Body of pancreas (tissue), 4 donors: ENCODE measurements around the gene UBE2E2. TPM values are rescaled to one million over a fixed set of nuclear protein-coding genes. Genes with fewer than 3 reads are reported as not detected.

Experiments
- ATAC-seq: fragments of 150-250 bp; one replicate; pipeline ENCODE4 v1.9.1; 2016
- DNase-seq, 4 donors: peaks; one replicate each; pipeline ENCODE4 v3.0.0-alpha.2; 2019
- H3K27ac ChIP-seq, 4 donors: fragments of 200-600 bp; sonication (generic); 1 replicate in 3 of 4; 2 replicates in 1 of 4; pipeline versions ENCODE4 v1.5.1 to v1.6.1; 2016 to 2019; ENCODE audit warnings: mild to moderate bottlenecking in 1 of 4, mixed read lengths in 1 of 4, moderate library complexity in 1 of 4
- H3K27me3 ChIP-seq, 2 donors: fragments of 200-600 bp; sonication (generic); one replicate each; pipeline ENCODE4 v1.6.0; 2016; ENCODE audit warnings: mild to moderate bottlenecking in 1 of 2
- H3K36me3 ChIP-seq, 2 donors: fragments of 200-600 bp; sonication (generic); replicated peaks in 1 of 2; 2 replicates each; pipeline ENCODE4 v1.5.1; 2016; ENCODE audit warnings: low read depth in 2 of 2; ENCODE audit not compliant: insufficient read depth in 1 of 2
- H3K4me1 ChIP-seq: fragments of 200-600 bp; sonication (generic); one replicate; pipeline ENCODE4 v1.6.0; 2016
- H3K4me3 ChIP-seq, 2 donors: fragments of 200-600 bp; sonication (generic); 1 replicate in 1 of 2; 2 replicates in 1 of 2; pipeline ENCODE4 v1.5.1; 2016 to 2019
- H3K9me3 ChIP-seq, 3 donors: fragments of 200-600 bp; sonication (generic); 1 replicate in 2 of 3; 2 replicates in 1 of 3; pipeline ENCODE4 v1.5.1; 2016
- CTCF ChIP-seq, 7 experiments: fragments of 450-650 bp in 4 of 7; fragments of 200-600 bp in 3 of 7; sonication (generic) in 3 of 7; IDR thresholded peaks; one replicate each; pipeline ENCODE4 v1.5.1; 2016 to 2019; ENCODE audit warnings: antibody characterized with exemption in 7 of 7
- POLR2A ChIP-seq, 3 donors: fragments of 450-650 bp; IDR thresholded peaks; one replicate each; pipeline ENCODE4 v1.6.1; 2016; ENCODE audit warnings: antibody characterized with exemption in 3 of 3, mild to moderate bottlenecking in 2 of 3
- WGBS, 2 donors: methylation state at CpG; one replicate each; pipeline ENCODE4 v1.1.5; 2017; 5-methylcytosine and 5-hydroxymethylcytosine counted together
- intact Hi-C: fragments of 100-400 bp; cut with DNase I; formaldehyde crosslinking; loops from one replicate; pipeline ENCODE4 v1.15.1; 2023
- total RNA-seq, 2 donors: library from RNA; depleted of rRNA; stranded (reverse); fragments of >200 nt; gene quantifications; one replicate each; pipeline ENCODE4 v1.1.0, GENCODE V29; 2016

Gene UBE2E2
- total RNA-seq, 2 donors from 2014 or later, result 7.8 to 23.7 TPM

- H3K36me3 ChIP-seq, result no peaks in the 10 kb centered on the region
- H3K27me3 ChIP-seq, result no peaks in the 10 kb centered on the region
- WGBS, 2 donors, result 69 to 81% methylated on average over 5 of the region's 5 CpGs
- H3K4me1 ChIP-seq, result no peaks in the 10 kb centered on the region
- no peak overlapping the region for H3K27ac ChIP-seq
- TF ChIP-seq CTCF (IDR thresholded peaks at IDR 0.05) (no peak), POLR2A (IDR thresholded peaks at IDR 0.05) (no peak)
- H3K9me3 ChIP-seq, result no peaks in the 10 kb centered on the region
- intact Hi-C loops, result no loop called here
- ATAC-seq, result no peak
- H3K4me3 ChIP-seq, result no peak overlapping the region
- DNase-seq, result no peak
Observed at GRCh38 chr3:23565041-23565775, 362.1 kb downstream of the UBE2E2 start.

GRCh38 chr3:23566499-23566898, 363.4 kb downstream of the UBE2E2 start:
- intact Hi-C loops, result no loop called here
- no peak overlapping the region for H3K27ac ChIP-seq
- H3K9me3 ChIP-seq, result no peaks in the 10 kb centered on the region
- H3K4me3 ChIP-seq, result no peak overlapping the region
- no peak for DNase-seq
- WGBS, 2 donors, result 81 to 90% methylated on average over 2 of the region's 2 CpGs
- no peaks in the 10 kb centered on the region for H3K4me1 ChIP-seq
- ATAC-seq, result no peak
- H3K36me3 ChIP-seq, result no peaks in the 10 kb centered on the region
- TF ChIP-seq POLR2A (IDR thresholded peaks at IDR 0.05) (no peak), CTCF (IDR thresholded peaks at IDR 0.05) (no peak)
- no peaks in the 10 kb centered on the region for H3K27me3 ChIP-seq

- TF ChIP-seq POLR2A (IDR thresholded peaks at IDR 0.05) (no peak), CTCF (IDR thresholded peaks at IDR 0.05) (no peak)
- H3K4me3 ChIP-seq, result no peak overlapping the region
- H3K4me1 ChIP-seq, result no peaks in the 10 kb centered on the region
- WGBS, 2 donors, result 26 to 27% methylated on average over 3 of the region's 3 CpGs
- no peaks in the 10 kb centered on the region for H3K36me3 ChIP-seq
- no peak overlapping the region for H3K27ac ChIP-seq
- DNase-seq, result peak in 1 of 4 donors; percentile 7
- no peak for ATAC-seq
- no peaks in the 10 kb centered on the region for H3K27me3 ChIP-seq
- H3K9me3 ChIP-seq, result no peaks in the 10 kb centered on the region
- intact Hi-C loops, result no loop called here
Observed at GRCh38 chr3:23567917-23568316, 364.8 kb downstream of the UBE2E2 start.

GRCh38 chr3:23573827-23574226, 370.7 kb downstream of the UBE2E2 start:
- H3K4me3 ChIP-seq, result no peak overlapping the region
- no peak overlapping the region for H3K27ac ChIP-seq
- WGBS, 2 donors, result 88 to 89% methylated on average over 3 of the region's 3 CpGs
- no peaks in the 10 kb centered on the region for H3K27me3 ChIP-seq
- H3K9me3 ChIP-seq, result no peaks in the 10 kb centered on the region
- no peak for TF ChIP-seq POLR2A (IDR thresholded peaks at IDR 0.05)
- no peak for TF ChIP-seq CTCF (IDR thresholded peaks at IDR 0.05)
- intact Hi-C loops, result no loop called here
- H3K36me3 ChIP-seq, result no peaks in the 10 kb centered on the region
- ATAC-seq, result no peak
- no peak for DNase-seq
- H3K4me1 ChIP-seq, result no peaks in the 10 kb centered on the region

- intact Hi-C loops, result no loop called here
- H3K27ac ChIP-seq, result no peak overlapping the region
- H3K4me3 ChIP-seq, result no peak overlapping the region
- H3K27me3 ChIP-seq, result no peaks in the 10 kb centered on the region
- DNase-seq (no peak), ATAC-seq (no peak)
- no peaks in the 10 kb centered on the region for H3K4me1 ChIP-seq
- H3K9me3 ChIP-seq, result no peaks in the 10 kb centered on the region
- 96 to 100% methylated on average over 1 of the region's 1 CpG for WGBS, 2 donors
- no peaks in the 10 kb centered on the region for H3K36me3 ChIP-seq
- TF ChIP-seq POLR2A (IDR thresholded peaks at IDR 0.05) (no peak), CTCF (IDR thresholded peaks at IDR 0.05) (no peak)
Observed at GRCh38 chr3:23574822-23575315, 371.7 kb downstream of the UBE2E2 start.
